H1 (cell line): Measurements from ENCODE around the gene UBE2K. TPM values are rescaled to one million over a fixed set of nuclear protein-coding genes. Genes with fewer than 3 reads are reported as not detected.

Source experiments
- JUND ChIP-seq: IDR thresholded peaks from 2 replicates; pipeline ENCODE4 v1.6.1; 2011; ENCODE audit warnings: mild to moderate bottlenecking, improper control_type of control experiment, low read length
- POLR2AphosphoS5 ChIP-seq: IDR thresholded peaks from 2 replicates; pipeline ENCODE4 v1.6.1; 2011; ENCODE audit warnings: low read depth, low read length
- RAD21 ChIP-seq, 2 experiments: IDR thresholded peaks in 1 of 2; conservative IDR thresholded peaks in 1 of 2; 2 replicates each; pipeline ENCODE4 v1.6.1; 2011; ENCODE audit warnings: low read depth in 2 of 2, low read length in 2 of 2, improper control_type of control experiment in 1 of 2, inconsistent platforms in 1 of 2, mild to moderate bottlenecking in 1 of 2, moderate library complexity in 1 of 2
- SAP30 ChIP-seq: fragments of 300-600 bp; sonication (generic); IDR thresholded peaks from 2 replicates; pipeline ENCODE4 v1.7.1; 2012; ENCODE audit warnings: low read length, moderate library complexity, mild to moderate bottlenecking, inconsistent platforms; ENCODE audit not compliant: insufficient read depth, insufficient replicate concordance
- TAF1 ChIP-seq: IDR thresholded peaks from 2 replicates; pipeline ENCODE4 v1.6.1; 2011; ENCODE audit warnings: mild to moderate bottlenecking, low read depth, low read length
- ZNF274 ChIP-seq: IDR thresholded peaks from 2 replicates; pipeline ENCODE4 v1.7.0; 2012; ENCODE audit warnings: low read length, borderline replicate concordance; ENCODE audit errors: extremely low read depth
- polyA plus RNA-seq, 7 experiments: library from polyadenylated mRNA; depleted of rRNA in 3 of 7; stranded (reverse) in 5 of 7; unstranded in 2 of 7; fragments of >200 nt in 5 of 7; fragments of 200-250 nt in 2 of 7; gene quantifications; 1 replicate in 5 of 7; 2 replicates in 1 of 7; 4 replicates in 1 of 7; pipeline versions ENCODE4 v1.2.1 to v1.2.3, GENCODE V29; 2011 to 2013; ENCODE audit warnings: missing spikeins in 2 of 7, mixed read lengths in 2 of 7
- total RNA-seq: library from RNA; stranded (reverse); fragmentation: NEBNext Ultra II Directional; extraction: Animal tissue kit (Norgen Biotek cat#: 25700); gene quantifications from 2 replicates; pipeline ENCODE4 v1.2.1, GENCODE V29; 2021
- TF ChIP-seq, protein P1 (sequence below), 3 experiments: IDR thresholded peaks; 1 replicate in 2 of 3; 2 replicates in 1 of 3; pipeline versions ENCODE4 v1.5.1 to v1.6.1; 2011; ENCODE audit warnings: low read length in 3 of 3, mild to moderate bottlenecking in 3 of 3, inconsistent platforms in 2 of 3, low read depth in 1 of 3, moderate library complexity in 1 of 3; ENCODE audit not compliant: insufficient read depth in 1 of 3; ENCODE audit errors: control extremely low read depth in 1 of 3
- TF ChIP-seq, protein P2 (sequence below): IDR thresholded peaks from 2 replicates; pipeline ENCODE4 v1.6.1; 2012; ENCODE audit warnings: low read length, inconsistent platforms

Gene UBE2K
- total and polyA plus RNA-seq, 2 of the 8 experiments (the other 6 are each of a cell fraction or from before 2014, with no cell fraction given) = 53.6 to 174 TPM

DNA sequence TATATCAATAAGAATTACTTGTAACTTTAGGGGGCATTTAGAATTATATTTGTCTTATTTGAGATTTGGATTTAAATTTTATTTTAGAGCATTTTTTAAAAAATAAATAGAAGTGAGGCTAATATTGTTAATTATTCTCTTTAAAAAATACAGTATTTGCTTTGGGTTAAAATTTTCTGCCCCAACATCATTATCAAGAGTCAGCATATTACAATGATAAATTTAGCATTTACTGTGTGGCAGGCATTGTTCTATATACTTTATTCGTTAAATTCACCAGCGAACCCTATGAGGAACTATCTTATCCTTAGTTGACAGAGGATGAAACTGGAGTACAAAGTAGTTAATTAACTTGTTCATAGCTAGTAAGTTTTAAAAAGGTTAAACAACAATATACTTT, 34.0 kb downstream of the UBE2K start (continued):
- TF ChIP-seq, protein P1, sequence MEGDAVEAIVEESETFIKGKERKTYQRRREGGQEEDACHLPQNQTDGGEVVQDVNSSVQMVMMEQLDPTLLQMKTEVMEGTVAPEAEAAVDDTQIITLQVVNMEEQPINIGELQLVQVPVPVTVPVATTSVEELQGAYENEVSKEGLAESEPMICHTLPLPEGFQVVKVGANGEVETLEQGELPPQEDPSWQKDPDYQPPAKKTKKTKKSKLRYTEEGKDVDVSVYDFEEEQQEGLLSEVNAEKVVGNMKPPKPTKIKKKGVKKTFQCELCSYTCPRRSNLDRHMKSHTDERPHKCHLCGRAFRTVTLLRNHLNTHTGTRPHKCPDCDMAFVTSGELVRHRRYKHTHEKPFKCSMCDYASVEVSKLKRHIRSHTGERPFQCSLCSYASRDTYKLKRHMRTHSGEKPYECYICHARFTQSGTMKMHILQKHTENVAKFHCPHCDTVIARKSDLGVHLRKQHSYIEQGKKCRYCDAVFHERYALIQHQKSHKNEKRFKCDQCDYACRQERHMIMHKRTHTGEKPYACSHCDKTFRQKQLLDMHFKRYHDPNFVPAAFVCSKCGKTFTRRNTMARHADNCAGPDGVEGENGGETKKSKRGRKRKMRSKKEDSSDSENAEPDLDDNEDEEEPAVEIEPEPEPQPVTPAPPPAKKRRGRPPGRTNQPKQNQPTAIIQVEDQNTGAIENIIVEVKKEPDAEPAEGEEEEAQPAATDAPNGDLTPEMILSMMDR (IDR thresholded peaks at IDR 0.05; ENCODE audit: control extremely low read depth in 1 of 3, insufficient read depth in 1 of 3, low read depth in 1 of 3, low read length in 3 of 3) = no peak
- TF ChIP-seq JUND = no peak
- TF ChIP-seq ZNF274 = no peak
- TF ChIP-seq, protein P2, sequence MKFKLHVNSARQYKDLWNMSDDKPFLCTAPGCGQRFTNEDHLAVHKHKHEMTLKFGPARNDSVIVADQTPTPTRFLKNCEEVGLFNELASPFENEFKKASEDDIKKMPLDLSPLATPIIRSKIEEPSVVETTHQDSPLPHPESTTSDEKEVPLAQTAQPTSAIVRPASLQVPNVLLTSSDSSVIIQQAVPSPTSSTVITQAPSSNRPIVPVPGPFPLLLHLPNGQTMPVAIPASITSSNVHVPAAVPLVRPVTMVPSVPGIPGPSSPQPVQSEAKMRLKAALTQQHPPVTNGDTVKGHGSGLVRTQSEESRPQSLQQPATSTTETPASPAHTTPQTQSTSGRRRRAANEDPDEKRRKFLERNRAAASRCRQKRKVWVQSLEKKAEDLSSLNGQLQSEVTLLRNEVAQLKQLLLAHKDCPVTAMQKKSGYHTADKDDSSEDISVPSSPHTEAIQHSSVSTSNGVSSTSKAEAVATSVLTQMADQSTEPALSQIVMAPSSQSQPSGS = no peak
- no peak for TF ChIP-seq SAP30
- no peak for TF ChIP-seq TAF1
- TF ChIP-seq POLR2AphosphoS5 = no peak
- TF ChIP-seq RAD21 (IDR thresholded peaks at IDR 0.05 in 1 of 2, conservative IDR thresholded peaks at IDR 0.05 in 1 of 2; ENCODE audit: low read depth in 2 of 2, low read length in 2 of 2) = no peak
